C4-2B (cell line): ENCODE measurements around the gene ZDHHC24.

ENCODE experiments used
- CTCF ChIP-seq: fragments of 450-650 bp; conservative IDR thresholded peaks from 2 replicates; pipeline ENCODE4 v1.5.1; 2017; ENCODE audit warnings: mild to moderate bottlenecking
- ZFX ChIP-seq: fragments of 450-650 bp; IDR thresholded peaks from 2 replicates; pipeline ENCODE4 v1.6.1; 2017

- peak; percentile 85 for TF ChIP-seq CTCF
- no peak for TF ChIP-seq ZFX
These were observed 46.8 kb upstream of the ZDHHC24 start, which contains the start of the genes CCDC87 and CCS for GRCh38 chr11:66592457-66593302.
